Type B pancreatic cell (in vitro differentiated cells): ENCODE results near the gene ANK2. TPM values are rescaled to one million over a fixed set of nuclear protein-coding genes. Genes with fewer than 3 reads are reported as not detected.

Source experiments
- DNase-seq: peaks from one replicate; pipeline ENCODE4 v3.0.0; 2021; ENCODE audit warnings: mixed read lengths; ENCODE audit not compliant: unreplicated experiment; ENCODE audit errors: extremely low spot score
- H3K27ac Mint-ChIP-seq: 2 replicates; pipeline ENCODE4 v1.8.0; 2021; ENCODE audit warnings: mild to moderate bottlenecking, mixed read lengths
- H3K27me3 Mint-ChIP-seq: 2 replicates; pipeline ENCODE4 v1.8.0; 2021; ENCODE audit warnings: mixed read lengths
- H3K36me3 Mint-ChIP-seq: 2 replicates; pipeline ENCODE4 v1.8.0; 2021; ENCODE audit warnings: mixed read lengths
- H3K4me1 Mint-ChIP-seq: one replicate; pipeline ENCODE4 v1.8.0; 2021; ENCODE audit warnings: mixed read lengths; ENCODE audit not compliant: unreplicated experiment
- H3K4me3 Mint-ChIP-seq: 2 replicates; pipeline ENCODE4 v1.8.0; 2021; ENCODE audit warnings: mild to moderate bottlenecking, mixed read lengths
- H3K9me3 Mint-ChIP-seq: 2 replicates; pipeline ENCODE4 v1.8.0; 2021; ENCODE audit warnings: mixed read lengths
- CTCF ChIP-seq: fragments of 200-600 bp; sonication (generic); conservative IDR thresholded peaks from 2 replicates; pipeline ENCODE4 v1.5.0; 2021; ENCODE audit warnings: antibody characterized with exemption, mild to moderate bottlenecking
- total RNA-seq: library from RNA; stranded (reverse); gene quantifications from 2 replicates; pipeline ENCODE4 v1.2.1, GENCODE V29; 2021; ENCODE audit warnings: low replicate concordance

The ANK2 gene
- total RNA-seq, 1 donor from 2014 or later = 27.7 TPM

GRCh38 chr4:113008135-113008534, 41.3 kb upstream of the ANK2 start:
- no peak overlapping the region for H3K4me3 Mint-ChIP-seq
- no peaks in the 10 kb centered on the region for H3K27me3 Mint-ChIP-seq
- DNase-seq = no peak
- no peaks in the 10 kb centered on the region for H3K9me3 Mint-ChIP-seq
- TF ChIP-seq CTCF = no peak
- peaks cover 4% of the 10 kb centered on the region for H3K4me1 Mint-ChIP-seq
- H3K27ac Mint-ChIP-seq = no peak overlapping the region
- H3K36me3 Mint-ChIP-seq = no peaks in the 10 kb centered on the region

- Mint-ChIP-seq H3K27me3 (no peaks in the 10 kb centered on the region), H3K36me3 (no peaks in the 10 kb centered on the region), H3K4me1 (peaks cover 4% of the 10 kb centered on the region), H3K9me3 (no peaks in the 10 kb centered on the region), H3K4me3 (no peak overlapping the region), H3K27ac (no peak overlapping the region)
- no peak for TF ChIP-seq CTCF
- no peak for DNase-seq
Observed at GRCh38 chr4:113008716-113009115, 40.7 kb upstream of the ANK2 start.

- Mint-ChIP-seq H3K4me3 (no peak overlapping the region), H3K9me3 (peaks cover 2% of the 10 kb centered on the region), H3K27me3 (no peaks in the 10 kb centered on the region), H3K36me3 (no peaks in the 10 kb centered on the region), H3K27ac (no peak overlapping the region), H3K4me1 (peaks cover 4% of the 10 kb centered on the region)
- no peak for TF ChIP-seq CTCF
- no peak for DNase-seq
Observed at GRCh38 chr4:113009461-113009860, 40.0 kb upstream of the ANK2 start.

- Mint-ChIP-seq H3K4me3 (no peak overlapping the region), H3K36me3 (no peaks in the 10 kb centered on the region), H3K9me3 (peaks cover 3% of the 10 kb centered on the region), H3K4me1 (peaks cover 4% of the 10 kb centered on the region), H3K27ac (no peak overlapping the region), H3K27me3 (peaks cover 3% of the 10 kb centered on the region)
- TF ChIP-seq CTCF = no peak
- DNase-seq = no peak
Observed at GRCh38 chr4:113012122-113012725, 37.2 kb upstream of the ANK2 start.

GRCh38 chr4:113012786-113013185, 36.7 kb upstream of the ANK2 start:
- peaks cover 3% of the 10 kb centered on the region for H3K27me3 Mint-ChIP-seq
- H3K27ac Mint-ChIP-seq = no peak overlapping the region
- H3K4me1 Mint-ChIP-seq = peaks cover 4% of the 10 kb centered on the region
- no peaks in the 10 kb centered on the region for H3K36me3 Mint-ChIP-seq
- no peak for DNase-seq
- no peak overlapping the region for H3K4me3 Mint-ChIP-seq
- peaks cover 3% of the 10 kb centered on the region for H3K9me3 Mint-ChIP-seq
- no peak for TF ChIP-seq CTCF

- no peak overlapping the region for H3K27ac Mint-ChIP-seq
- no peak for DNase-seq
- no peak for TF ChIP-seq CTCF
- H3K4me1 Mint-ChIP-seq = peaks cover 4% of the 10 kb centered on the region
- no peaks in the 10 kb centered on the region for H3K36me3 Mint-ChIP-seq
- H3K27me3 Mint-ChIP-seq = peaks cover 3% of the 10 kb centered on the region
- peaks cover 3% of the 10 kb centered on the region for H3K9me3 Mint-ChIP-seq
- H3K4me3 Mint-ChIP-seq = no peak overlapping the region
Observed at GRCh38 chr4:113013751-113014150, 35.7 kb upstream of the ANK2 start.
